ENCODE results near the gene FOXA1. TPM values are rescaled to one million over a fixed set of nuclear protein-coding genes. Genes with fewer than 3 reads are reported as not detected.

FOXA1 gene
- total and polyA plus RNA-seq, 4 donors, result 8.0 to 37.5 (median 16.1) TPM

GRCh38 chr14:37587131-37587803 is 7.8 kb downstream of the FOXA1 start:
- no peaks in the 10 kb centered on the region for H3K9me3 ChIP-seq (ENCODE audit: control insufficient read depth in 4 of 4, low read length in 3 of 4)
- H3K27me3 ChIP-seq (ENCODE audit: control insufficient read depth in 4 of 4, insufficient read depth in 4 of 4, low read length in 3 of 4), result no peaks in the 10 kb centered on the region
- no peak for TF ChIP-seq YY1 (IDR thresholded peaks at IDR 0.05)
- no peak for TF ChIP-seq GABPA (IDR thresholded peaks at IDR 0.05 in 1 of 2, conservative IDR thresholded peaks at IDR 0.05 in 1 of 2)
- no peak for TF ChIP-seq FOXA1 (IDR thresholded peaks at IDR 0.05)
- TF ChIP-seq JUND (IDR thresholded peaks at IDR 0.05), result no peak
- TF ChIP-seq HNF4G (IDR thresholded peaks at IDR 0.05), result no peak
- TF ChIP-seq, protein P1, sequence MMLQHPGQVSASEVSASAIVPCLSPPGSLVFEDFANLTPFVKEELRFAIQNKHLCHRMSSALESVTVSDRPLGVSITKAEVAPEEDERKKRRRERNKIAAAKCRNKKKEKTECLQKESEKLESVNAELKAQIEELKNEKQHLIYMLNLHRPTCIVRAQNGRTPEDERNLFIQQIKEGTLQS (IDR thresholded peaks at IDR 0.05), result no peak
- no peak for TF ChIP-seq TAF1 (conservative IDR thresholded peaks at IDR 0.05)
- TF ChIP-seq CTCF (IDR thresholded peaks at IDR 0.05; ENCODE audit: low read depth, low read length, missing input control), result no peak
- no peak for TF ChIP-seq RXRA (IDR thresholded peaks at IDR 0.05)
- TF ChIP-seq EGR1 (IDR thresholded peaks at IDR 0.05; ENCODE audit: low read depth in 2 of 2), result no peak
- TF ChIP-seq HNF4A (conservative IDR thresholded peaks at IDR 0.05), result no peak
- no peak for TF ChIP-seq SP1 (IDR thresholded peaks at IDR 0.05)
- TF ChIP-seq REST (IDR thresholded peaks at IDR 0.05), result no peak
- no peak for TF ChIP-seq FOXA2 (IDR thresholded peaks at IDR 0.05)
- no peak for TF ChIP-seq NR2F2 (IDR thresholded peaks at IDR 0.05)
- TF ChIP-seq RAD21 (IDR thresholded peaks at IDR 0.05), result no peak
- TF ChIP-seq, protein P2, sequence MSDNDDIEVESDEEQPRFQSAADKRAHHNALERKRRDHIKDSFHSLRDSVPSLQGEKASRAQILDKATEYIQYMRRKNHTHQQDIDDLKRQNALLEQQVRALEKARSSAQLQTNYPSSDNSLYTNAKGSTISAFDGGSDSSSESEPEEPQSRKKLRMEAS (IDR thresholded peaks at IDR 0.05), result no peak
- H3K4me3 ChIP-seq (ENCODE audit: low read depth in 1 of 3, low read length in 3 of 3), result peak overlapping the region in 2 of 3 donors; percentile 55 to 71
- H3K36me3 ChIP-seq (ENCODE audit: control insufficient read depth in 4 of 4, insufficient read depth in 3 of 4, low read depth in 1 of 4, low read length in 3 of 4), result peaks cover 0 to 1% (median 0%) of the 10 kb centered on the region in 4 donors
- DNase-seq (ENCODE audit: low spot score), result no peak
- 7% methylated on average over 4 of the region's 4 CpGs for WGBS
- H3K4me1 ChIP-seq (ENCODE audit: control insufficient read depth in 4 of 4, insufficient read depth in 4 of 4, low read length in 3 of 4), result peaks cover 0 to 6% (median 2%) of the 10 kb centered on the region in 4 donors
- H3K9ac ChIP-seq (ENCODE audit: low read depth in 1 of 2, low read length in 2 of 2), result peak overlapping the region; percentile 3 to 93
- H3K27ac ChIP-seq (ENCODE audit: low read depth in 1 of 2, low read length in 2 of 2), result peak overlapping the region; percentile 76 to 86

GRCh38 chr14:37586797-37587130 is 8.3 kb downstream of the FOXA1 start:
- Histone ChIP-seq H3K36me3 (ENCODE audit: control insufficient read depth in 4 of 4, insufficient read depth in 3 of 4, low read depth in 1 of 4, low read length in 3 of 4) (peaks cover 0 to 1% (median 0%) of the 10 kb centered on the region in 4 donors), H3K4me1 (ENCODE audit: control insufficient read depth in 4 of 4, insufficient read depth in 4 of 4, low read length in 3 of 4) (peaks cover 0 to 6% (median 2%) of the 10 kb centered on the region in 4 donors), H3K27ac (ENCODE audit: low read depth in 1 of 2, low read length in 2 of 2) (peak overlapping the region; percentile 45 to 86), H3K27me3 (ENCODE audit: control insufficient read depth in 4 of 4, insufficient read depth in 4 of 4, low read length in 3 of 4) (no peaks in the 10 kb centered on the region), H3K4me3 (ENCODE audit: low read depth in 1 of 3, low read length in 3 of 3) (no peak overlapping the region), H3K9me3 (ENCODE audit: control insufficient read depth in 4 of 4, low read length in 3 of 4) (no peaks in the 10 kb centered on the region), H3K9ac (ENCODE audit: low read depth in 1 of 2, low read length in 2 of 2) (peak overlapping the region in 1 of 2 donors; percentile 93)
- 4% methylated on average over 1 of the region's 1 CpG for WGBS
- TF ChIP-seq TAF1 (conservative IDR thresholded peaks at IDR 0.05), result no peak
- TF ChIP-seq HNF4G (IDR thresholded peaks at IDR 0.05), result no peak
- TF ChIP-seq, protein P2 (IDR thresholded peaks at IDR 0.05), result no peak
- no peak for TF ChIP-seq HNF4A (conservative IDR thresholded peaks at IDR 0.05)
- no peak for TF ChIP-seq JUND (IDR thresholded peaks at IDR 0.05)
- TF ChIP-seq FOXA1 (IDR thresholded peaks at IDR 0.05), result no peak
- no peak for TF ChIP-seq CTCF (IDR thresholded peaks at IDR 0.05; ENCODE audit: low read depth, low read length, missing input control)
- no peak for TF ChIP-seq ZBTB33 (IDR thresholded peaks at IDR 0.05)
- TF ChIP-seq RAD21 (IDR thresholded peaks at IDR 0.05), result no peak
- TF ChIP-seq NR2F2 (IDR thresholded peaks at IDR 0.05), result no peak
- TF ChIP-seq SP1 (IDR thresholded peaks at IDR 0.05), result no peak
- TF ChIP-seq EGR1 (IDR thresholded peaks at IDR 0.05; ENCODE audit: low read depth in 2 of 2), result no peak
- no peak for TF ChIP-seq RXRA (IDR thresholded peaks at IDR 0.05)
- TF ChIP-seq GABPA (IDR thresholded peaks at IDR 0.05 in 1 of 2, conservative IDR thresholded peaks at IDR 0.05 in 1 of 2), result no peak
- no peak for TF ChIP-seq YY1 (IDR thresholded peaks at IDR 0.05)
- TF ChIP-seq FOXA2 (IDR thresholded peaks at IDR 0.05), result no peak
- TF ChIP-seq, protein P1 (IDR thresholded peaks at IDR 0.05), result no peak
- DNase-seq (ENCODE audit: low spot score), result no peak

Measured in liver (tissue), 9 donors.